Osteocyte (in vitro differentiated cells): Measurements from ENCODE around the gene NPY2R. TPM values are rescaled to one million over a fixed set of nuclear protein-coding genes. Genes with fewer than 3 reads are reported as not detected.

Experiments used
- DNase-seq: peaks from one replicate; pipeline ENCODE4 v3.0.0; 2021; ENCODE audit warnings: mixed read lengths; ENCODE audit not compliant: unreplicated experiment; ENCODE audit errors: extremely low spot score
- H3K27ac Mint-ChIP-seq: one replicate; pipeline ENCODE4 v1.8.0; 2021; ENCODE audit warnings: mild to moderate bottlenecking, mixed read lengths; ENCODE audit not compliant: unreplicated experiment
- H3K27me3 Mint-ChIP-seq: one replicate; pipeline ENCODE4 v1.8.0; 2021; ENCODE audit warnings: mixed read lengths; ENCODE audit not compliant: unreplicated experiment
- H3K36me3 Mint-ChIP-seq: one replicate; pipeline ENCODE4 v1.8.0; 2021; ENCODE audit warnings: mixed read lengths; ENCODE audit not compliant: unreplicated experiment
- H3K4me1 Mint-ChIP-seq: one replicate; pipeline ENCODE4 v1.8.0; 2021; ENCODE audit warnings: mixed read lengths; ENCODE audit not compliant: unreplicated experiment
- H3K4me3 Mint-ChIP-seq: one replicate; pipeline ENCODE4 v1.8.0; 2021; ENCODE audit warnings: mild to moderate bottlenecking, moderate library complexity, mixed read lengths; ENCODE audit not compliant: unreplicated experiment
- H3K9me3 Mint-ChIP-seq: one replicate; pipeline ENCODE4 v1.8.0; 2021; ENCODE audit warnings: mixed read lengths; ENCODE audit not compliant: unreplicated experiment
- CTCF ChIP-seq: fragments of 200-600 bp; sonication (generic); IDR thresholded peaks from 2 replicates; pipeline ENCODE4 v1.5.0; 2021; ENCODE audit warnings: antibody characterized with exemption, mild to moderate bottlenecking, moderate library complexity
- long read RNA-seq: library from polyadenylated mRNA; unstranded; transcript quantifications from one replicate; pipeline ENCODE4 v2.0.0, GENCODE V29; 2021
- total RNA-seq: library from RNA; stranded (reverse); gene quantifications from 2 replicates; pipeline ENCODE4 v1.2.1, GENCODE V29; 2021

NPY2R gene
- total RNA-seq = not detected in 2 replicates
- long read RNA-seq = 0 reads

GRCh38 chr4:155208258-155209054 lies at the start of gene NPY2R:
Gene NPY2R (plus strand): TSS chr4:155208636. CDS start chr4:155213940, 5,304 bp downstream.
- peaks cover 76% of the 10 kb centered on the region for H3K27me3 Mint-ChIP-seq
- H3K9me3 Mint-ChIP-seq = no peaks in the 10 kb centered on the region
- no peak for TF ChIP-seq CTCF
- no peak within 1 kb of the TSS for H3K27ac Mint-ChIP-seq
- peak; percentile 84 for DNase-seq
- peak within 1 kb of the TSS; percentile 23 for H3K4me3 Mint-ChIP-seq
- no peaks in the 10 kb centered on the region for H3K36me3 Mint-ChIP-seq
- H3K4me1 Mint-ChIP-seq = peaks cover 12% of the 10 kb centered on the region

GRCh38 chr4:155161357-155161756 lies 47.1 kb upstream of the NPY2R start:
- H3K36me3 Mint-ChIP-seq = no peaks in the 10 kb centered on the region
- no peaks in the 10 kb centered on the region for H3K9me3 Mint-ChIP-seq
- TF ChIP-seq CTCF = no peak
- H3K4me3 Mint-ChIP-seq = no peak overlapping the region
- no peak for DNase-seq
- H3K4me1 Mint-ChIP-seq = no peaks in the 10 kb centered on the region
- no peak overlapping the region for H3K27ac Mint-ChIP-seq
- H3K27me3 Mint-ChIP-seq = peaks cover 4% of the 10 kb centered on the region

- no peaks in the 10 kb centered on the region for H3K9me3 Mint-ChIP-seq
- TF ChIP-seq CTCF = no peak
- H3K4me1 Mint-ChIP-seq = no peaks in the 10 kb centered on the region
- H3K27ac Mint-ChIP-seq = no peak overlapping the region
- peaks cover 5% of the 10 kb centered on the region for H3K27me3 Mint-ChIP-seq
- no peaks in the 10 kb centered on the region for H3K36me3 Mint-ChIP-seq
- DNase-seq = no peak
- no peak overlapping the region for H3K4me3 Mint-ChIP-seq
These were observed 43.7 kb upstream of the NPY2R start for GRCh38 chr4:155164718-155165117.

DNA sequence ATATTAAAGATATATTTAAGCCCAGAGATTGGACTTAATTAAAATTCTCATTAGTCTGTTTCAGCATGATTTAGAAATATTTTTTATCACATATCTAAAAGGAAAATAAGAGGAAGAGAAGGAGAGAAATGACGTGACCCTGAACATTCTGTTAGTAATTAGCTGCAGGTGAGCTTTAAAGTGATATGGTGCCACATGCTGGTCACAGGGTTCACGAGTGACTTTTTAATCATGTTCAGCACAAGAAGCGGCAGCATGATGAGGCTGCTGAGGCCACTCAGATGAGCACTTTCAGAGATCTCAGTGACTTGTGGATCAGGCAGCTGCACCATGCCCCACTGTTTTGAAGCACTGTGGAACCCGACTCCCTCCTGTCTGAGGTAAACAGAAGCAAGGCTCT lies 37.9 kb upstream of the NPY2R start:
- Mint-ChIP-seq H3K36me3 (no peaks in the 10 kb centered on the region), H3K27me3 (peaks cover 3% of the 10 kb centered on the region), H3K4me1 (no peaks in the 10 kb centered on the region), H3K4me3 (no peak overlapping the region), H3K9me3 (no peaks in the 10 kb centered on the region), H3K27ac (no peak overlapping the region)
- TF ChIP-seq CTCF = no peak
- DNase-seq = no peak

DNA sequence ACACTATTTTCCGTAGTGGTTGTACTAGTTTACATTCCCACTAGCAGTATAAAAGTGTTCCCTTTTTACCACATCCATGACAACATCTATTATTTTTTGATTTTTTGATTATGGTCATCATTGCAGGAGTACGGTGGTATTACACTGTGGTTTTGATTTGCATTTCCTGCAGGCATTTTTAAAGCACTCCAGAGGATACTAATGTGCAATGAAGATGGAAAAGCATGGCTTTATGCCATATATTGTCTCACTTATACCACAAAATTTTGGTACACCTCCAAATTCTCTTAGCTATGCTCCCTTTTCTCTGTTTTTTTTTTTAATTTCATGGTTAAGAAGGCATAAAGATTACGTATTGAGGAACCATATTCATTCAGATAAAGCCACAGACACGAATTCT lies 35.1 kb upstream of the NPY2R start:
- H3K9me3 Mint-ChIP-seq = no peaks in the 10 kb centered on the region
- no peak overlapping the region for H3K4me3 Mint-ChIP-seq
- H3K36me3 Mint-ChIP-seq = no peaks in the 10 kb centered on the region
- no peak for DNase-seq
- TF ChIP-seq CTCF = no peak
- no peak overlapping the region for H3K27ac Mint-ChIP-seq
- H3K4me1 Mint-ChIP-seq = no peaks in the 10 kb centered on the region
- peaks cover 3% of the 10 kb centered on the region for H3K27me3 Mint-ChIP-seq
